ENCODE data around the gene ZNF20.
"Not testable (repeated sequence)": the region's sequence is repeated elsewhere in the genome, so short reads cannot be mapped to it uniquely, and the experiment has no call there.

The ZNF20 gene

DNA sequence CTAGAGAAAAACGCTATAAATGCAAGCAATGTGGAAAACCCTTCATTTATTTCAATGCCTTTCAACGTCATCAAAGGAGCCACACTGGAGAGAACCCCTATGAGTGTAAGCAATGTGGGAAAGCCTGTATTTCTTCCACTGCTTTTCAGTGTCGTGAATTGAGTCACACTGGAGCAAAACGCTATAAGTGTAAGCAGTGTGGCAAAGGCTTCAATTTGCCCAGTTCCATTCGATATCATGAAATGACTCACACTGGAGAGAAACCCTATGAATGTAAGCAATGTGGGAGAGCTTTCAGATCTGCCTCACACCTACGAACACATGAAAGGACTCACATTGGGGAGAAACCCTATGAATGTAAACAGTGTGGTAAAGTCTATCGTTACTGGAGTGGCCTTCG lies 27.4 kb downstream of the ZNF20 start:
- no peak for DNase-seq (ENCODE audit: low spot score)

DNA sequence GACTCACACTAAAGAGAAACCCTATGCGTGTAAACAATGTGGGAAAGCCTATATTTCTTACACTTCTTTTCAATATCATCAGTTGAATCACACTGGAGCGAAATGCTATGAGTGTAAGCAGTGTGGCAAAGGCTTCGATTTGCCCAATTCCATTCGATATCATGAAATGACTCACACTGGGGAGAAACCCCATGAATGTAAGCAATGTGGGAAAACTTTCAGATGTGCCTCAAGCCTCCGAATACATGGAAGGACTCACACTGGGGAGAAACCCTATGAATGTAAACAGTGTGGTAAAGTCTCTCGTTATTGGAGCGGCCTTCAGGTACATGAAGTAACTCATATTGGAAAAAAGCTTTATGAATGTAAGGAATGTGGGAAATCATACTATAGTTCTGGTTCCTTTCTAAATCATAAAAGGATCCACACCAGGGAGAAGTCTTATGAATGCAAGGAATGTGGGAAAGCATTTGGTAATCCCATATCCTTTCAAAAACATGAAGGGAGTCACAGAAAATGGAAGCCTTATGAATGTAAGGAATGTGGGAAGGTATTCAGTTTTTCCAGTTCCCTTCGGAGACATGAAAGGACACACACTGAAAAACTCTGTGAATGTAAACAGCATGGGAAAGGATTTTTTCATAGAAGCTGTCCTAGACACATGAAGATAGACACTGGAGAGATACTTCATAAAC lies 28.1 kb downstream of the ZNF20 start:
- no peak for DNase-seq (ENCODE audit: low spot score)

DNA sequence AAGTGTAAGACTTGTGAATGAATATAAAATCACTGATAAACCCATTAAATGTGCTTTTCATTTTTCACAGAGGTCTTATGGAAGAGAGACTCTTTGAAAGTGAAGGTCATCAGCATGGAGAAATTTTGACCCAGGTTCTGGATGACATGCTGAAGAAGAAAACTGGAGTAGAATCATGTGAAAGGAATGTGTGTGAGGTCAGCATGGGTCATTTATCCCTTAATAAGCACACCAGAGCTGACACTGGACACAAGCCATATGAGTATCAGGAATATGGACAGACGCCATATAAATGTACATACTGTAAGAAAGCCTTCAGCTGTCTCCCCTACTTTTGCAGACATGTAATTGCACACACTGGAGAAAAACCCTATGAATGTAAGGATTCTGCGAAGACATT lies 29.0 kb downstream of the ZNF20 start:
- no peak for DNase-seq (ENCODE audit: low spot score)

DNA sequence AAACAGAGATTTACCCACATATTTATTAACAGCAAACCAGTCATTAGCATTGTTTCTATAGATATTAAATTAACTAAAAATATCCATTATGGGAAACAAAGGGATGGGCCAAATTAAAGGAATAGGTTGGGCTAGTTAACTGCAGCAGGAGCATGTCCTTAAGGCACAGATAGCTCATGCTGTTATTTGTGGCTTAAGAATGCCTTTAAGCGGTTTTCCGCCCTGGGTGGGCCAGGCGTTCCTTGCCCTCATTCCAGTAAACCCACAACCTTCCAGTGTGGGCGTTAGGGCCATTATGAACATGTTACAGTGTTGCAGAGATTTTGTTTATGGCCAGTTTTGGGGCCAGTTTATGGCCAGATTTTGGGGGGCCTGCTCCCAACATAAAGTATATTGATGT lies 36.2 kb downstream of the ZNF20 start:
- not testable (repeated sequence) for DNase-seq (ENCODE audit: low spot score)

DNA sequence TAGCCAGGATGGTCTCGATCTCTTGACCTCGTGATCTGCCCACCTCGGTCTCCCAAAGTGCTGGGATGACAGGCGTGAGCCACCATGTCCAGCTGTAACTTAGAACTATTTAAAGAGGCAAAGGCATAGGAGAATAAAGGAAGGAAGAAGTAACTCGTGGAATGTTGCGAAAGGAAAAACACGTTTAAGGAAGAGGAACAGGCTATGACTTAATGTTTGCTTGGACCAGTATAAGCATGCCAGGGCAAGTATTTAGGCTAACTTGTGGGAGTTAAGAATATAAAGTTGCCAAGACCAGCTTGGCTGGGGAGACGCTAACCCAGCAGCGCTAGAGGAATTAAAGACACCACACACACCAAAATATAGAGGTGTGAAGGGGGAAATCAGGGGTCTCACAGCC lies 42.1 kb downstream of the ZNF20 start:
- DNase-seq (ENCODE audit: low spot score): no peak

DNA sequence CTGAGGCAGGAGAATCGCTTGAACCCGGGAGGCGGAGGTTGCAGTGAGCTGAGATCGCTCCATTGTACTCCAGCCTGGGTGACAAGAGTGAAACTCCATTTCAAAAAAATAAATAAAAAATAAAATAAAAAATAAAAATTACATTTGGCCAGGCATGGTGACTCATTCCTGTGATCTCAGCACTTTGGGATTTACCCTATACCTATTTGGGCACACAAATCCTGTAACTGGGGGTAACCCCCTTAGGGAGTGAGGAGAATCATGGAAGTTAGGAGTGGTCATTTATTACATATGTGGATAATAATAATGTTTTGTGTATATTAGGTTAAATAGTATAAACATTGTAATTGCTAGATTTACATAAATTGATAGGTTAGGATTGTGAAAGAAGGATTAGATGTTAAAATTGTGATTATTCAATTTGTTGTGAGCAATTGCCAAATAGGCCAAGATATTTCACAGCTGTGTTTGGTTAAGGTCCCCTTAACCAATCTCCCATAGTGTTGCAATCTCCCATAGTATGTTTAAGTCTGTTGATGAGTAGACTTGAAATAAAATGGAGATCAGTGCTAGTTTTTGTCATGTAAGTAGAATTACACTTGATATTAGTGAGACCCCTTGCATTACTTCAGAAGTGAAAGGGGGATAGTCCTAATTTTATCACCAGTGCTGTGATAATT lies 44.9 kb downstream of the ZNF20 start:
- DNase-seq (ENCODE audit: low spot score): no peak

DNA sequence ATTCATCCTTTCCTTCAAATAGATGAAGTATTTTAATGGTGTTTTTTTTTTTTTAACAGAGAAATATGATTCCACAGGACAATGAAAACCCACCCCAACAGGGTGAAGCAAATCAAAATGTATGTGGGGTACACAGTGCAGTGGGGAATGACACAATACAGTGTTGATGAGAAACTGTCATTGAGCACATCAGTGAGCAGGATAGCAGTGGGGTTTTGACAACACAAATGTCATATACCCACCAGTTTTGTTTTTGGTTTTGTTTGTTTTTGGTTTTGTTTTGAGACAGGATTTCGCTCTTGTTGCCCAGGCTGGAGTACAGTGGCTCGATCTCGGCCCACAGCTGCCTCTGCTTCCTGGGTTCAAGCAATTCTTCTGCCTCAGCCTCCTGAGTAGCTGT lies 46.4 kb downstream of the ZNF20 start:
- DNase-seq (ENCODE audit: low spot score): no peak

DNA sequence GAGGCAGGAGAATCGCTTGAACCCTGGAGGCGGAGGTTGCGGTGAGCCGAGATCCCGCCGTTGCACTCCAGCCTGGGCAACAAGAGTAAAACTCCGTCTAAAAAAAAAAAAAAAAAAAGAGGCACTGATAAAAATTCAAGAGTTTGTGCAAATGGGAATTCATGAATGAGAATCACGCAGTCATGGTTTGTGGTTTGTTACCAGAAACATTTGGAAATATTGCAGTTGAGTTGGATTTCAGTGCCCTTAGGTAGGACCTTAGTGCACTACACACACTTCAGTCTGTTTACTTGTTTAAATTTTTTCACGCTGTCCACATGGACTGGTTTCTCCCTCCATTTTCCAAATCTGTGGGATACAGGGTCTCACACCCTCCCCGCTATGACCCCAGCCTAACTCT lies 47.2 kb downstream of the ZNF20 start:
- no peak for DNase-seq (ENCODE audit: low spot score)

DNA sequence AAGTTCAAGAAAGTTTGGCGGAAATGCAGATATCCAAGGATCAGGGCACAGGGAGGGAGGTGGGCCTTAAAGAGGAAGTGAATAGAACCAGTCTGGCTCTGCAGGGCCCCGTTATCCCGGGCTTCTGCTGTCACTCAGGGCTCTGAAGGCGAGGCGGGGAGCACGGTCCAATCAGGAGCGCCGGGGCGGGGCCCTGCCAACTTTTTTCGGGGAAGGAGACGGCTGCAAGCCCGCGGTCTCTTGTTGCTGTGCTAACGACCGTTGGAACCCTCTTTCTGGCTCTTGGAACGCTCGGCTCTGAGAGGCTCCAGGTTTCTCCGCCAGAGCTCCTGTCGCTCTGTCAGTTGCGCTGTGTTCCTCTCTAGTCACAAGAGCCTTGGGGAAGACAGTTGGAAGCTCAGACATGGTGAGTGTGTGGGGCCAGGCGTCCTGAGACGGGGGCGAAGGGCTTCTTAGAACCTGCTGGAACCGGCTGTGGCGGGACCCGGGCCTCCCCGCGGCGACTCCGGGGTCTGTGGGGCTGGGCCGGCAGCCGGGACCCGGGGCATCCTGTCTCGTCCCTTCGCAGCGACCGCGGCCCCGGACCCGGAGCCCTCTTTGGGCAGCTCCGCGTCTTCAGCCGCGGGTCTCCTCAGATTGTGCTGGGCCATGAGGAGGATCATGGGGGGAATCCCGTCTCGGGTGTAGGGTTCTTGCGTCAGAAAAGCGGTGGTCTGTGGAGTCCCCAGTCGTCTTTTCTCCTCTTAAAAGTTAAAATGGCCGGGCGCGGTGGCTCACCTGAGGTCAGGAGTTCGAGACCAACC lies 47.9 kb downstream of the ZNF20 start:
- DNase-seq (ENCODE audit: low spot score): peak; percentile 98

DNA sequence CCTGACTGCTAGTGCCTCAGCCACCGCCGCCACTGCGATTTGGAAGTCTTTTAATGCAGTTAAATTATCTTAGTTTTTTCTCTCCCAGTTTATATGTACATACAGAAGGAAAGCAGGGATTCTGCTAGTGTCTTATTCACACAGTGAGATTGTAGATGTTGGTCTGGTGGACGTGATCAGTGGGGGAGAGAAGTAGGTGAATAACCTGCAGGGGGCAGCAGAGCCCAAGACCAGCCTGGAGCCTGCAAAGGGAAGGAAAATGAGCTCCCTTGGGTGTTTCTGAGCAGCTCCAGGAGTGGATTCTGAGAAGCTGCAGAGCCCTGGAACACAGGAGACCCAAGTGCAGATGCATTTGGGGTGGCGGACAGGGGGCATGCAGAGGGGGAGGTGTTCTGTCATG lies 49.3 kb downstream of the ZNF20 start:
- DNase-seq (ENCODE audit: low spot score): peak; percentile 67

DNA sequence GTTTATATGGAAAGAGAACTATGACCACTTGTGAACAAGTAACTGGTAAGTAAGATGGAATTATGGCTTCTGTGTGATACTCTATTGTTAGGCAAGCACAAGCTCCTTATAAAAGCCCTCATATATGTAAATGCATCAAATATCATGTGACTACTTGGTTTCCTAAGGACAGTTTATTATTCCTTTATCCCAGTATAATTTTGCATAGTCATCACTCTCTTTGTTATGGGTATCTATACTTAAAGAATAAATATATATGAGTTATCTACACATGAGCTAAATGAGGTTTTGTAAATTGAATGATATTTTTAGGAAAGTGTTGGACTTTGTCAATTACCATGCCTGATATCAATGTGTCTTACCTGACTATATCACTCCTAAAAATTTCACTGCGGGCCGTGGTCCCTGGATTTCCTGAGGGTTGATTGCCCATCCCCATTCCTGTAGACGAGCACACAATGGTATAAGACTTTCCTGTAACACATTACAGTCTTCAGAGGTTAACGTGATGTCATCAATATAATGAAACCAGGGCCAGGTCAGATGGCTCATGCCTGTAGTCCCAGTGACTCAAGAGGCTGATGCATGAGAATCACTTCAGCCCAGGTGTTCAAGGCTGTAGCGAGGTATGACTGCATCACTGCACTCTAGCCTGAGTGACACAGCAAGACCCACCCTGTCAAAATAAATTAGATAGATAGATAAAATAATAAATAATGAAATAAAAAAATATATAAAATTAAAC lies 54.9 kb downstream of the ZNF20 start:
- DNase-seq (ENCODE audit: low spot score): no peak

DNA sequence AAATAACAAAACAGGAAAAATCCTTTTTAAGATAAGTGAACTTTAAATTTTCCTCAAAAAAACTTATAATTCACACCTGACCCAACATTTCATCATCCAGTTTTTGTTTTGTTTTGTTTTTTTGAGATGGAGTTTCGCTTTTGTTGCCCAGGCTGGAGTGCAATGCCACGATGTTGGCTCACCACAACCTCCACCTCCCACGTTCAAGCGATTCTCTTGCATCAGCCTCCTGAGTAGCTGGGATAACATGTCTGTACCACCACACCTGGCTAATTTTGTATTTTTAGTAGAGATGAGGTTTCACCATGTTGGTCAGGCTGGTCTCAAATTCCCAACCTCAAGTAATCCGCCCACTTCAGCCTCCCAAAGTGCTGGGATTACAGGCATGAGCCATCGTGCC lies 56.8 kb downstream of the ZNF20 start:
- not testable (repeated sequence) for DNase-seq (ENCODE audit: low spot score)

Measured in iPS-NIHi11 (cell line).